Metanephros (tissue), 2 donors: ENCODE results near the gene HCST. TPM values are rescaled to one million over a fixed set of nuclear protein-coding genes. Genes with fewer than 3 reads are reported as not detected.

Experiments used
- small RNA-seq: library from RNA; depleted of rRNA; stranded (forward); fragments of <200 nt; gene quantifications from one replicate; pipeline ENCODE3, GENCODE V24; 2014; ENCODE audit warnings: low replicate concordance
- total RNA-seq: library from RNA; depleted of rRNA; stranded (reverse); fragments of >200 nt; gene quantifications from one replicate; pipeline ENCODE4 v1.2.3, GENCODE V29; 2014

The HCST gene
- total RNA-seq, result 6.9 TPM

GRCh38 chr19:35901854-35902661 is at the start of gene HCST:
HCST (plus strand) TSS chr19:35902529; CDS start chr19:35902594, 65 bp downstream.

GRCh38 chr19:35856546-35857149 is 45.7 kb upstream of the HCST start, which contains the start of gene KIRREL2:
KIRREL2 (plus strand) TSS chr19:35856911; CDS start chr19:35857120, 209 bp downstream.

GRCh38 chr19:35868172-35868822 is 34.0 kb upstream of the HCST start, which contains the start of gene APLP1:
APLP1 (plus strand) TSS chr19:35868574; CDS start chr19:35868637, 63 bp downstream.

GRCh38 chr19:35908010-35908441 is 5.7 kb downstream of the HCST start, which contains the start of gene TYROBP:
TYROBP (minus strand) TSS chr19:35908295; CDS start chr19:35908228, 67 bp downstream.

GRCh38 chr19:35935911-35936737 is 33.8 kb downstream of the HCST start, which contains the start of gene LRFN3:
LRFN3 (plus strand) TSS chr19:35936374; CDS start chr19:35939426, 3,052 bp downstream.

Small RNA genes within 50 kb of the gene (small RNA-seq; reads per million reads assigned to genes)
- not detected for gene RN7SL402P

Other genes with a start within 250 kb of the HCST start
- 20.4 TPM for gene UPK1A, start 236.0 kb upstream of the HCST start, total RNA-seq
- not detected for gene ZBTB32, start 198.0 kb upstream of the HCST start, total RNA-seq
- 28.0 TPM for gene KMT2B, start 184.5 kb upstream of the HCST start, total RNA-seq
- gene IGFLR1, start 160.1 kb upstream of the HCST start, total RNA-seq, result 4.5 TPM
- gene U2AF1L4, start 157.1 kb upstream of the HCST start, total RNA-seq, result 14.9 TPM
- 22.9 TPM for gene PSENEN, start 156.9 kb upstream of the HCST start, total RNA-seq
- 11.3 TPM for gene LIN37, start 154.0 kb upstream of the HCST start, total RNA-seq
- gene HSPB6, start 145.5 kb upstream of the HCST start, total RNA-seq, result 51.6 TPM
- 15.9 TPM for gene PROSER3, start 144.4 kb upstream of the HCST start, total RNA-seq
- gene ARHGAP33, start 127.0 kb upstream of the HCST start, total RNA-seq, result 27.4 TPM
- 14.4 TPM for gene PRODH2, start 89.7 kb upstream of the HCST start, total RNA-seq
- 32.8 TPM for gene NPHS1, start 50.0 kb upstream of the HCST start, total RNA-seq
- gene KIRREL2, start 45.6 kb upstream of the HCST start, total RNA-seq, result 3.9 TPM
- gene APLP1, start 34.0 kb upstream of the HCST start, total RNA-seq, result 10.3 TPM
- gene NFKBID, start 2.0 kb upstream of the HCST start, total RNA-seq, result 12.7 TPM
- gene TYROBP, start 5.8 kb downstream of the HCST start, total RNA-seq, result 24.3 TPM
- gene LRFN3, start 33.8 kb downstream of the HCST start, total RNA-seq, result 9.9 TPM
- gene SDHAF1, start 92.7 kb downstream of the HCST start, total RNA-seq, result 15.9 TPM
- gene SYNE4, start 106.3 kb downstream of the HCST start, total RNA-seq, result 7.4 TPM
- gene ALKBH6, start 111.7 kb downstream of the HCST start, total RNA-seq, result 10.3 TPM
- 25.7 TPM for gene CLIP3, start 130.3 kb downstream of the HCST start, total RNA-seq
- 6.7 TPM for gene THAP8, start 151.8 kb downstream of the HCST start, total RNA-seq
- gene WDR62, start 152.4 kb downstream of the HCST start, total RNA-seq, result 3.2 TPM
- gene OVOL3, start 208.6 kb downstream of the HCST start, total RNA-seq, result not detected
- gene POLR2I, start 212.3 kb downstream of the HCST start, total RNA-seq, result 56.9 TPM
- gene TBCB, start 212.9 kb downstream of the HCST start, total RNA-seq, result 89.8 TPM
- gene CAPNS1, start 237.5 kb downstream of the HCST start, total RNA-seq, result 217 TPM
- gene COX7A1, start 249.9 kb downstream of the HCST start, total RNA-seq, result 36.9 TPM